ENCODE data around the gene PNMA1.

PNMA1 gene

GRCh38 chr14:73759183-73759713 lies 45.1 kb upstream of the PNMA1 start:
- TF ChIP-seq CTCF (conservative IDR thresholded peaks at IDR 0.05) = no peak; the same call in 1 of the 2 replicates
- peak overlapping the region; percentile 97 for H3K27ac ChIP-seq

- peak overlapping the region; percentile 97 for H3K27ac ChIP-seq
- peak; percentile 85 for TF ChIP-seq CTCF (conservative IDR thresholded peaks at IDR 0.05)
These were observed 44.4 kb upstream of the PNMA1 start for GRCh38 chr14:73758392-73759182.

- H3K27ac ChIP-seq = peak overlapping the region; percentile 97
- TF ChIP-seq CTCF (conservative IDR thresholded peaks at IDR 0.05) = no peak
These were observed 43.8 kb upstream of the PNMA1 start for GRCh38 chr14:73757876-73758391.

- peak overlapping the region; percentile 97 for H3K27ac ChIP-seq
- no peak for TF ChIP-seq CTCF (conservative IDR thresholded peaks at IDR 0.05)
These were observed 43.2 kb upstream of the PNMA1 start for GRCh38 chr14:73757381-73757780.

GRCh38 chr14:73755434-73756014 lies 41.3 kb upstream of the PNMA1 start:
- peak overlapping the region; percentile 97 for H3K27ac ChIP-seq
- TF ChIP-seq CTCF (conservative IDR thresholded peaks at IDR 0.05) = no peak

- no peak for TF ChIP-seq CTCF (conservative IDR thresholded peaks at IDR 0.05)
- H3K27ac ChIP-seq = peak overlapping the region; percentile 97
These were observed 40.8 kb upstream of the PNMA1 start for GRCh38 chr14:73754911-73755360.

Measured in VCaP (cell line).